ENCODE data around the gene EPB41L3.

GRCh38 chr18:5464251-5464650, 79.5 kb downstream of the EPB41L3 start:
- TF ChIP-seq EZH2 (IDR thresholded peaks at IDR 0.05; ENCODE audit: low read depth, unreplicated experiment) (no peak), CTCF (conservative IDR thresholded peaks at IDR 0.05; ENCODE audit: low read depth in 2 of 2) (no peak), EZH2phosphoT487 (IDR thresholded peaks at IDR 0.05; ENCODE audit: unreplicated experiment) (no peak), POLR2AphosphoS5 (IDR thresholded peaks at IDR 0.05; ENCODE audit: low read depth) (no peak), REST (IDR thresholded peaks at IDR 0.05; ENCODE audit: unreplicated experiment) (no peak), ZNF114 (CRISPR knock-in tag; IDR thresholded peaks at IDR 0.05) (no peak), JUNB (IDR thresholded peaks at IDR 0.05; ENCODE audit: unreplicated experiment) (no peak)
